NCI-H446 (cell line): ENCODE measurements around the gene TSPEAR.

ENCODE experiments used
- DNase-seq, 2 experiments: peaks; one replicate each; lab custom pipeline; 2025; lab: John Stamatoyannopoulos, UW

The TSPEAR gene

DNA sequence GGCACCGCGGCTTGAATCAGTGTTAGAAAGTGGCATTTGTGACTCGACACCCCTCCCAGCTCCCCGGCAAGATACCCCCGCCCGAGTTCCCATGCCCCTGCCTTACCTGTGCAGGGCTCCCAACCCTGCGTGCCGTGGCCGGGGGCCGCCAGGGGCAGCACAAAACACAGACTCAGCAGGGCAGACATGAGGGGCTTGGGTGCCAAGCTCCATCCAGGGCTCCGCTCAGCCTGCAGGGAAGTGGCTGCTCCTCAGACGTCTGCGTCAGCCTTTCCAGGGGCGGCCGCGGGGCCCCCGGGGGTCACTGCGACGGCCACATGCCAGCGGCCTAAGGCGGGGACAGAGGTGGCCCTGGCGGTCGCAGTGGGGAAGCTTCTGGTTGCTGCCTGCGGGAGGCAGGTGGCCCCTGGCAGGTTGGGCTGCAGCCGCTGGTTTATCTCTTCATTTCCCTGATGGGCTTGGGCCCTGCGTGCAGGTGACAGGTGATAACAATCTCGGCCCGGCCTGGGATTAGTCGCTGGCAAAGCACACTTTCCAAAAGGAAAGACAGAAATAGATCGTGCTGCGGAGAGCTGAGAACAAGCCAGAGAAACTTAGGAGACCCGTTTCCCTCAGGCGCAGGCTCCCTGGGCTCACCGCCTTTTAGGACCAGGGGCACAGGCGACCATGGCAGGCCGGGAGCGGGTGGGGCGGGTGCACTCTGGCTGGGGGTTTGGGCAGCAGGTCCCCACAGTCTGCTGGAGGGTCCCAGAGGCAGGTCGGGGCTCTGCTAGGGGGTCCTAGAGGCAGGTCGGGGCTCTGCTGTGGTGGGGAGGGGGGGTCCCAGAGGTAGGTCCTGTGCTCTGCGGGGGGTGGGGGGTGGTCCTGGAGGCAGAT is at the start of gene TSPEAR:
TSS of gene TSPEAR (minus strand) at position 246 of the 876 bp plus-strand sequence. CDS start at position 188, 58 bp downstream.
- DNase-seq: no peak

DNA sequence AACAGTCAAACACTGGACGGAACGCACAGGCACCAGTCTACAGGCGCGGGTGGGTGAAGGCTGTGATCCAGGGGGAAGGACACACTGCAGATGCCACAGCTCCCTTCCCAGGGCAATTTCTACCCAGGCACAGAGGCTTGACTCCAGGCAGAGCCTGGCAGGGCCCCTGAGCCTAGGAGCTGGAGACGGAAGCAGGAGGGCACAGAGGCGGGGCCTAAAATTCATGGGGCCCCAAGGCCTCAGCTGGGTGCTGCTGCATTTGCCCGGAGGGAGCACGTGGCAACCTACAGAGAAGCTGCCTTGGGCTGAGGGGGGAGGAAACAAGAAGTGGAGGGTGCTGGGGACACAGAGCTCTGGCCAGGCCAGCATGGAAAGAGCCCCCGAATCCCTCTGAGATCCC is 49.0 kb upstream of the TSPEAR start:
- no peak for DNase-seq

DNA sequence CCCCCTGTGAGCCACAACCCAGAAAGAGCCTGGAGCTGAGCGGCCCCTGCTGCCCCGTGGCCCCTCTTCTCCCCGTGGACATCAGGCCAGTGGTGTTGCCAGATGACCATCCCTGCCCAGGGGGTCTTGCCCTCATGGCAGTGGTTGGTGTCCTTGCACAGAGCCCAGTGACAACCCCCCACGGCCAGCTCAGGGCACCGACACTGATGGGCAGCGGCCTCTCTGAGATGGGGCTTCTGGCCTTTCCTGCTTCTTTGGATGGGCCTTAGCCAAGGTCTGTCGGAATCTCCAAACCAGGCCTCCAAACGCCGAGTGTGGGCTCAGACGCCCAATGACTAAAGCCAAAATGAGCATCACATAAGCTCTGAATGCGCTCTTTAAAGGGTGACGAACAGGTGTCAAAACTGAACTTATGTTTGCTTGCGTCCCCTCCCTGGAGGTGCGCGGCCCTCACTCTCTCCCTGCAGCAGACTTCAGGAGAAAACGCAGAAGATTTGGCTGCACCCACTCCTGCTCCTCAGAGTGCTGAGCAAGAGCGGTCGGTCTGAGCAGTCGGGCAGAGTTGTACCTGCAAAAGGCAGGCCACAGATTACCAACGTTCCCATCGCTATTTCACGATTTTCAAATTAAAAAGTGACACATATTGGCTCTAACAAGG is 48.4 kb upstream of the TSPEAR start:
- DNase-seq: no peak

DNA sequence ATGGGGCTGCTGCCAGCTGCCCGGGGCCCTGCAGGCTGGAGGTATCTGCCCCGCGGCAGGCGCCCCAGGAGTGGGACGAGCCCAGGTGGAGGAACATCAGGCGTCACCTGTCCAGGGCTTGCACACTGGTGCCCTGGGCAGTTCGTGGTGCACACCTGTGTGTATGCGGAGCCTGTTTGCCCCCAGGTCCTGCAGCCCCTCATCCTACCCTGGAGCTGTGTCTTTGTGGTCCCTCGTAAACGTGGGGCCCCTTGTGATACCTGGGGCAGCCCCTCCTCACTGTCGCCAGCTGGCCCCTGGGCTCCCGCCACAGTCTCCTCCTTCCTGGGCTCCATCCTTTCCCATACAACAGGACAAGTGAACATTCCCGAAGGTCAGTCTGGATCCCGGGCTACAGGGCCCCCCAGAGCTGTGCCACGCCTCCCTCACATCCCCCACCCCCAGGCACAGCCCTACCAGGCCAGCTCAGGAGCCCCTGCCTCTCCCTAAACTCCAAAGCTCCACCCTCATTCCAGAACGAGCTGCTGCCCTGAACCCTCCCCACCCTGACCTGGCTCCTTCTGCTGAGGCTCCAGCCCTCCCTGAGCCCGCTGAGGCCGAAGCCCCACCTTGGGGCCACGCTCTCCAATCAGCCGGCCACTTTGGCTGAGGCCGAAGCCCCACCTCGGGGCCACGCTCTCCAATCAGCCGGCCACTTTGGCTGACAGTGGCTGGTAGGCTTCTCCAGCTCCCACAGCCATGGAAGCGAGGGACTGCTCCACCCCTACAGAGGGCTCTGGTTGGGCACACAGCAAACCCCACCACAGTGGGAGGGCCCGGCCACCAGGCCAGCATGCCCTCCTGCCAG is 47.6 kb upstream of the TSPEAR start:
- no peak for DNase-seq

DNA sequence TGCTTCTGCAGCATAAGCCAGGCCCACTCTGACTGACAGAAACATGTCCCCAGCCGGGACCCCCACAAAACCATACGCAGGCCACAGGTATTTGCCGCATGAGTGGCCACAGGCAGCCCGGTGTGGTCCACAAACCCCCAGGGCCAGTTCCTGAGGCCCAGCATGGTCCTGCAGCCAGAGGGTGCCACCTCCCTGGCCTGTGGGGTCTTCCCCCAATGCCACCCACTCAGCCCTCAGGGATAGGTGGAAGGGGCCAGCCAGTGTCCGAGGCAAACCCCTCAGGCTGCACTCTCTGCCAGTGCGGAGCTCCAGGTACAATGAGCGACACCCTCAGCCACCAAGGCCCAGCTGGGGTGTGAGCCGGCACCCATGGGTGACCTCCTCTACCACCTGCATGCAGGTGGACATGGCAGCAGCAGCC is 46.8 kb upstream of the TSPEAR start:
- no peak for DNase-seq

DNA sequence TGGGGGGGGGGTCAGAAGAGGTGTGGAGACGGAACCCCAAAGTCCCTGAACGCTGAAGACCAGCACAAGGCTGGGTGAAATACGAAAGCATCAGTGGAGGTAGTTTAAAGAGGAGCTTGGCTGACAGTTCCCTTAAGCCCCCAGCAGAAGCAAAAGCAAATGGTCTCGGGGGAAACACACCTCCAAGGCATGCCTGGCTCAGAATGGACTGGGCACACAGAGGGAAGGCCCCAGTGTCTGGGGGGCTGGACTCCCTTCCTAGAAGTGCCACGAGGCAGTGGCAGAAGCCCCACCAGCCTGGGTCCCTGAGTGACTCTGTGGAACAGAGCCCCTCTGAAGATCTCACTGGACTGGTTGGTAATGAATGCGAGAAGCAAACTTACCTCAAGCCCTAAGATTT is 46.4 kb upstream of the TSPEAR start:
- DNase-seq: no peak

DNA sequence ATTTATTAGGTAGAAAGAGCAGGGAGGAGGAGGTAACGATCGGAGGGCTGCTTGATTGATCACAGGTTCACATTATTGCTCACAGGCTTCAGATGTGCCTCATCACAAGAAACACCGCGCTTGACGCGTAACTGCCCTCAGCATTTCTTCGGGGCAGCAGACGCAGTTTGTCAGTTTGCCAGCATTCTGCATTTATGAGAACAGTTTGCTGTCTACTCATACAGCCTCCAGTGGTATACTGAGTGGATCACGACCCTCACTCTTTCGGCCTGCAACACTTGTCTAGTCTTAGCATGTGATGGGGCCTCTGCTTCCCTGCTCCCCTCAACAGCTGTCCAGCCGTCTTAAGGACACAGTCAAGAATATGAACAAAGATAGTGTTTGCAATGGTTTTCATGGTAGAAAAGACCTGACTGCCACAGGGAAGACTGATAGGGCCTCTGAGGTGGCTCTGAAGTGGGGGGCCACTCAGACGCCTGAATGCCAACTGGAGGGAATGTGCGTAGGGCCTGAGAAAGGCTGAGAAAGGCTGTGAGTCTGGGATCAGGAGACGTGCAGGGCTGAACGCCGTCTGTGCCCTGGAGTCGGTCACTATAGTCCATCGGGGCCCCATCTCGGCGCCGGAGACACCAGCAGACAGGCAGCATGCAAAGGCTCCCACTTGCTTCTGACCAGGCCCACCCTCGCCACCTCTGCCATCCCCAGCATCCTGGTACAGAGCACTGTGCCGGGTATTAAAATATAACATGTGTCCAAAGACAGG is 45.2 kb upstream of the TSPEAR start:
- DNase-seq: no peak

DNA sequence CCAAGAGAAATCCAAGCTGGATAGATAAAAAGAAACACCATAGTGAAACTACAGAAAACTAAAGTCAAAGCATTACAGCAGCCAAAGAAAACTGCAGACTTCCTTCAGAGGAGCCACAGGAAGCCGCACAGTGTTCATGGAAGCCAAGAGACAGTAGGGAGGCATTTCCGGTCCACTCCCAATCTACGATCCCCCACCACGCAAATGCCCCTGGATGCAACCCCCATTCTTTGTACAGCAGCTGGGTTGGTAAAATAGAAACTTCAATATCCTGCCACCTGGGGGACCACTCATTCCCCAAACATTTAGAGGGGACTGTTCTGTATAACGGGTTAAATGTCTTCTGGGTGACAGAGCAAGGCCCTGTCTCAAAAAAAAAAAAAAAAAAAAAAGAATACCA is 43.9 kb upstream of the TSPEAR start:
- no peak for DNase-seq

DNA sequence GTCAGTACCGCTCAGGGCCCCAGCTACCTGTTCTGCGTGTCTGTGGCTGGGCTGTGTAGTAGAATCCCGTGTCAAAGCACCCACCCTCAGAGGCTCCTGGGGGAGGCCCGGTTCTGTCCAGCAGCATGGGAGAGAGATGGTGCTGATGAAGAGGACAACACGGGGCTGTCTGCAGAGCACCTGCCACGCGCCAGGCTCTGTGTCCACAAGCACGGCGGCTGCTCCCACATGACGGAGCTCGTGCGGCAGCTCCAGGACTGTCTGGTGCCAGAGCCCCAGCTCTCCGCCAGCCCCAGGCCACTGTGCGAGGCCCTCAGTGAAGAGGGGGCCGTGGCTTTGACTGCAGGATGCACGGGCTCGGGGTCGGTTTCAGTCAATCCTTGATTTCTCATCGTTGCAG is 42.0 kb upstream of the TSPEAR start:
- DNase-seq: no peak

DNA sequence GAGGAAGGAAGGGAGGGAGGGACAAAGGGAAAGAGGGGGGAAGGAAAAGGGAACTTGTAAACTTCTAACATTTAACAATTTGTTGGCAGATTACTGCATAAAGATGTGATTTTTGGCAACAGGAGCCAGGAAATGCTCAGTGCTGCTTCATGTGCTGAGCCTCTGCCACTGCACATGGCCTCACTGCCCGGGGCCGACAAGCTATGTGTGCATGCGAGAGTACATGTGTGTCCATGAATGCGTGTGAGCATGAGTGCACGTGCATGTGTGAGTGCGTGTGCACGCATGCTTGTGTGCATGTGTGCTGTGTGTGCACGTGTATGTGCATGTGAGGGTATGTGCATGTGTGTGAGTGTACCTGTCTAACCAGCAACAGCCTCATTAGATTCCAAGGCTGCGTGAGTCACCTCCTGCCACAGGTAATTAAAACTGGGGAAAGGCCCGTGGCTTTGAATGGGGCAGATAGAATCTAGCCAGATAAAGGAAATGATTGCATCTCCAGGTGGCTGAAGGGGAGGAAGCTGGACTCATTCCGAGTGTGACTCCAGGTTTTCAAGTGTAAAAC is 41.4 kb upstream of the TSPEAR start:
- DNase-seq: no peak

DNA sequence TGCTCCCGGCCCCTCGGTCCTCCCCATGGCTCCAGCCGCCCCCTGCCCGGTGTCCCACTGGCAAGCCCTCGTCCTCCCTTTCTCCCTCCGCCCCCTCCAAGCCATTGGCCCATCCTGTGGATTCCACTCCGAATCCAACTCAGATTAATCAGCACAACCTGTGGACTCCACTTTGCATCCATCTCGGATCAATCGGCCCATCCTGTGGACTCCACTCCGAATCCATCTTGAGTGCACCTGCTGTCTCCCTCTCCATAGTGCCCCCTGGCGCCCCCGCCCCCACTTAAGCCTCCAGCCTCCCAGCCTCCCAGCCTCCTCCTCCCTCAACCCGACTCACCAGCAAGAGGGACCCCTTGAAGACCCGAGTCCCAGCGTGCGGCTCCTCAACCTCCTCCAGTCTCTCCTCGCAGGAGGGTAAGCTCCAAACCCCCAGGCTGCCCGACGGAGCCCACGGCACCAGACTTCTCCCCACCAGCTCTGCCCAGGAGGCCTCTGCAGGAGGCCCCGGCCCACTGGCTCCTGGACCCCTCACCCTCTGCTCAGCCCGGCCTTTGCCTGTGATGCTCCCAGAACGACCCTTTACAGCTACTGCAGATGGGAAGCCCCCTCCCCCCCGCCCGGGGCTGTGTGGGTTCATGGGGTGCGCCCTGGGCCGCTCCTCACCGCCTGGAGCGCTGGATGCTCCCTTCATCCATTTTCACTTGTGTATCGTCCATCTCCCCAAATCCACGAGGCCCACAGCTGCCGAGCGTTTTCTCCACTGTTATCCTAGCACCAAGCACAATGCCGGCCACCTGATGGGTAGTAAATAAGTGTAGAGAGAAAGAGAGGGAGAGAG is 40.6 kb upstream of the TSPEAR start:
- DNase-seq: no peak

DNA sequence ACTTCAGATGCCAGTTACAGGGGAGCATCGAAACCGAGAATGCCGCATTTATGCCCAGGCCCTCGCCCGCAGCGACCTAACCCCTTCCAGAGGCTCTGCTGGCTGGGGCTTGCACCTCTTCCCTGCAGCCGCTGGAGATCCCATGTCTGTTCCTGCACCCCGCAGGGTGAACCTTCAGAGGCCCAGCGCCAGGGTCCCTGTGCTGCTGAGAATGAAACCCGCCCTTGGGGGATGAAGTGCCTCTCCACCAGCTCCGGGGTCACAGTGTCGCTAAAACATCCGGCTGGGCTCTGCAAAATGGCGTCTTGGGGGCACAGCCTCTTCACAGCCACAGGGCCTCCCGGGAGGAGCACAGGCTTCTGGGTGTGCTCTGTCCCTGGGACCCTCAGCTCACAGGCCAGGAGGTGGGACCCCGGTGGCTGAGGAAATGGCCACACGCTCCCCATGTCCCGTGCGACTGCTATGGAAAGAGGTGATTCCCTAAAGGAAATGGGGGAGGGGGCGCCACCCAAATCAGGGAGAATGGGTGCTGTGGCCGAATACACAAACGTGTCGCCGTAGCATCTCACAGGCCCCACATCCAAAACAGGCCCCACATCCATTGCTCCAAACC is 39.9 kb upstream of the TSPEAR start:
- no peak for DNase-seq

DNA sequence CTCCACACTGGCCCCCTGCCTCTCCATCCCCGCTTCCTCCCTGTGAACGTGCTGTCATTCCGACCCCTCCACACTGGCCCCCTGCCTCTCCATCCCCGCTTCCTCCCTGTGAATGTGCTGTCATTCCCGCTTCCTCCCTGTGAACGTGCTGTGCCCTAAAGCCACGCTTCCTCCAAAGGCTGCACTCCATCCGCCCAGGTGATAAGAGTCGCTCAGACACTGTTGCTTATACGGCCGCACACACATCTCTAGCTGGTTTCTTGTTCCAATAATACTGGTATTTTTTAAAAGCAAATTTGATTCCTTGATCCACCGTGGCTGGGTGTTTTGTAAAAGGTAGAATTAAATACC is 39.3 kb upstream of the TSPEAR start:
- no peak for DNase-seq

DNA sequence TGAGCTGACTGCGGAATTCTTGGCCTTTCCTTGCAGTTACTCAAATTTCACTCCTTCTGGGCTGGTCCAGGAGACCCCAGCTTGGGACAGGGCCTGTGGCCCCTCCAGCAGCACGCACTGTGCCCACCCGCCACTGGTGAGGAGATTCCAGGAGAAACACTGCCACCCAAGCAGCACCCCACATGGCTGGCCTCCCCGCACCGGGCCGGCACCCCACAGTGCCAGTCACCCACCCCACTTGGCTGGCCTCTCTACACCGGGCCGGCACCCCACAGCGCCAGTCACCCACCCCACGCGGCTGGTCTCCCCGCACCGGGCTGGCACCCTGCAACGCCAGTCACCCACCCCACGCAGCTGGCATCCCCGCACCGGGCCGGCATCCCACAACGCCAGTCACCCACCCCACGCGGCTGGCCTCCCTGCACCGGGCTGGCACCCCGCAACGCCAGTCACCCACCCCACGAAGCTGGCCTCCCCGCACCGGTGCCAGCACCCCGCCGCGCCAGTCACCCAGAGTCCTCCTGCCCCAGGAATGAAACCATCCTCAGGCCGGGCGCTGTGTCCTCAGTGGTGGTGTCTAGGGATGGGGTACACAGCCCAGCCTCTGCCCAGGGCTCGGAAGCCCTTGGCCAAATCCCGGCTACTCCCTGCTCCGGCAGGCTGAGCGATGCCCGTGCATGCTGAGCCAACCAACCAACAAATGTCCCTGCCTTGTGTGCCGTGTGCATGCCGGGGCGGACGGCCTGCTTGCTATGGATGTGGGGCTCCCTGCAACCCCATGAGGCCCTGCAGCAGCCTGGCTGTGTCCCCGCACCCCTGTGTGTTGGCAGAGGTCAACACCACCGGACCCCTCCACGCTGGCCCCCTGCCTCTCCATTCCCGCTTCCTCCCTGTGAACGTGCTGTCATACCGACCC is 38.6 kb upstream of the TSPEAR start:
- no peak for DNase-seq

DNA sequence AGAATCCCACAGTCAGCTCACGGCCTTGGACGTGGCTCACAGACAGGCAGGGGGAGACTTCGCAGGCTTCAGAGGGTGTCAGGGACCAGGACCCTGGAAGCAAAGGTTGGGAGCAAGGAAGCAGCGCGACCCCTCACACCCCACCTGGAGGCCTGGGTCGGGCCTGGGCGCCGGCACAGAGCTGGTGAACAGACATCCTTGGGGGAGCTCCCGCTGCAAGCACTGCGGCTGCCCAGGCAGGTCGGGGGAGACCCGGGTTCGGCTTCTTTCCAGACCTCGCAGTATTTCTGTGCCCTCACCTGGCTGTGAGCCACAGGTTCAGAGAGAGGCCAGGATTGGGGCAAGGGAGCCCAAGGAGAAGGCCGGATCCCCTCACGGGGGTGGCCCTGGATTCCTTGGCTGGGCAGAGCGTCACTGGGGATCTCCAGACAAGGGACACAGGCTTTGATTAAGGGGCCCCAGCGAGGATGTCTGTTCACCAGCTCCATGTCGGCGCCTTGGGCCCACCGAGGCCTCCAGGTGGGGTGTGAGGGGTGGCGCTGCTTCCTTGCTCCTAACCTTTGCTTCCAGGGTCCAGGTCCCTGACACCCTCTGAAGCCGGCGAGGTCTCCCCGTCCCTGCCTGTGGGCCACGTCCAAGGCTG is 37.9 kb upstream of the TSPEAR start:
- no peak for DNase-seq

DNA sequence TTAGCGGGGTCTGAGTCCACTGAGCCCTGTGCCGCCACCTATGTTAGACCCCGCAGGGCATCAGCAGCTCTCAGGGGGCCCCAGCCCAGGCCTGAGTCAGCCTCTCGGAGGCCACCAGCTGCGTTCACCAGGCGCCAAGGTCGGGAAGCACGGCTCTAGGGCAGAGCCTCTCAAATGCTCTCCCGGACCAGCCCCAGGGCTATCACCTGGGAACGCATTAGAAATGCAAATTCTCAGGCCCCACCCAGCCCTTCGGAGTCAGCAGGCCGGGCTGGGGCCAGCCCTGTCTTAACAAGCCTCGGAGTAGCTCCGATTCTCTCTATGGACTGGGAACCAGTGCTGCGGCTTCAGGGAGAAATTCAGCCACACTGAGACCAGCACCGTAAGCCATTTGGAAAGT is 37.2 kb upstream of the TSPEAR start:
- no peak for DNase-seq

DNA sequence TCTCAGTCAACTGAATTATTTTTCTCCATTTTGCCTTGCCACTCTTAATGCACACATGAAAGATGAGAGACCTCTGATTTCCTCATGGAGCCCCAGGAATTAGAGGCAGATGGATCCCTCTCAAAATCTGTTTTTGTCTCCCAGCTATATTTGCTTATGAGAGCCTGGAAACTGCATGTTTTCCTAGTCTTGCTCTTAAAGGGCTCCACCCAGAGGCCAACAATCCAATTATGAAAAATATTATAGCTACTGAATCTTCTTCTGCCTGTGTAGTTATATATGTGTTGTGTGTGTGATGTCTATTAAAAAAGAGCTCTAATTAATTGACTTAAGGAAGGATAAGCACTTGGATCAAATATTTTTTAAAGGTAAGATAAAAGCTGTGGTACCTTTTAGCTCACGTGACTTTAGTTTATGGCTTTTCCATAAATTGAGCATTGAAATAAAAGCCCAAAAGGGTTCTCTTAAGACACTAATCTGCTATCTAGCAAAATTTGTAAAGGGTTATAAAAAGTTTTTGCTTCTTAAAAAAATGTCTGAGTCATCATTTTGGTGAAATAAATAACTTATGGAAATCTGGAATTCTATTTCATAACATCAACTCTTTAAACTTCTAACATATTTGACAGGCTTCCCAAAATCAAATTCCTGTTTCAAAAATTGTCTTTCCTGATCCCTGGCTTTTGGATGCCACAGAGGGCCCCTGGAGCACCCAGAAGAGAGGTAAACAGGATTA is 31.2 kb upstream of the TSPEAR start:
- peak in 1 of 2 experiments; percentile 18 for DNase-seq

DNA sequence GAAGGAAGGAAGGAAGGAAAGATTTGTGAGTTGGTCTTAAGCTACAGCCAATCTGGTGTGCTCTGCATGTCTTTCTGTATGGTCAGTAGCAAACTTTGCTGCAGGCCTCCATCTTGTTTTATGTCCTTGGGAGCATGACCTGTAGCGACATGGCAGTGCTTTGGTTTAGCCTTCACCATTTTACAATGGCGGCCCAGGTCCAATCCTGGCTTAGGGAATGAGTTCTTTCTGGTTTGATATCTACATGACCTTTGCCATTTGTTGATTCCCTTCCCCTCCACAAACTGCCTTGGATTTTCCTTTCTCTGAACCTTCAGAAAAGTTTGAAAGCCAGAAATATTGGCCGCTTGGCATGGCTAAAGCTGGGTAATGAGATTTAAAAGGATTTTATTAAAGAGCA is 30.5 kb upstream of the TSPEAR start:
- no peak for DNase-seq
